H9 (cell line): ENCODE data around the gene CACNA2D3. TPM values are rescaled to one million over a fixed set of nuclear protein-coding genes. Genes with fewer than 3 reads are reported as not detected.
A peak's percentile ranks its signal among the peaks of the same experiment; 100 is the strongest.

Experiments
- DNase-seq: peaks from one replicate; pipeline ENCODE4 v3.0.0-alpha.2; 2017
- H2AFZ ChIP-seq: one replicate; pipeline ENCODE4 v1.6.1; 2013; ENCODE audit warnings: mild to moderate bottlenecking, low read length, control low read depth, moderate library complexity
- H2AK5ac ChIP-seq: 2 replicates; pipeline ENCODE4 v1.6.1; 2013; ENCODE audit warnings: low read length, control low read depth, mixed read lengths; ENCODE audit not compliant: insufficient read length
- H2BK120ac ChIP-seq: one replicate; pipeline ENCODE4 v1.6.1; 2013; ENCODE audit warnings: low read depth, mild to moderate bottlenecking, low read length, control low read depth, inconsistent platforms; ENCODE audit not compliant: poor library complexity, severe bottlenecking
- H2BK12ac ChIP-seq: 2 replicates; pipeline ENCODE4 v1.6.1; 2013; ENCODE audit warnings: low read length, control low read depth, mixed read lengths, low read depth; ENCODE audit not compliant: insufficient read length
- H2BK15ac ChIP-seq: 2 replicates; pipeline ENCODE4 v1.6.1; 2013; ENCODE audit warnings: low read depth, low read length, control low read depth
- H2BK20ac ChIP-seq: one replicate; pipeline ENCODE4 v1.6.1; 2013; ENCODE audit warnings: low read depth, mild to moderate bottlenecking, low read length, control low read depth, inconsistent platforms; ENCODE audit not compliant: poor library complexity, severe bottlenecking
- H2BK5ac ChIP-seq: 2 replicates; pipeline ENCODE4 v1.6.1; 2013; ENCODE audit warnings: low read length, control low read depth, mixed read lengths; ENCODE audit not compliant: insufficient read length
- H3K14ac ChIP-seq: 2 replicates; pipeline ENCODE4 v1.6.1; 2013; ENCODE audit warnings: low read length, control low read depth; ENCODE audit not compliant: insufficient read depth
- H3K18ac ChIP-seq: 2 replicates; pipeline ENCODE4 v1.6.1; 2013; ENCODE audit warnings: low read depth, mild to moderate bottlenecking, mixed read lengths, low read length, control low read depth; ENCODE audit not compliant: insufficient read length
- H3K23ac ChIP-seq: 2 replicates; pipeline ENCODE4 v1.6.1; 2013; ENCODE audit warnings: low read length, control low read depth, mixed read lengths, low read depth; ENCODE audit not compliant: insufficient read length
- H3K23me2 ChIP-seq: 2 replicates; pipeline ENCODE4 v1.6.1; 2013; ENCODE audit warnings: low read depth, mild to moderate bottlenecking, mixed read lengths, low read length, control low read depth; ENCODE audit not compliant: insufficient read length, poor library complexity, severe bottlenecking
- H3K27ac ChIP-seq: 2 replicates; pipeline ENCODE4 v1.5.1; 2013; ENCODE audit warnings: low read length, control low read depth, mixed read lengths, low read depth; ENCODE audit not compliant: insufficient read length
- H3K27me3 ChIP-seq: 2 replicates; pipeline ENCODE4 v1.6.1; 2013; ENCODE audit warnings: low read length, control low read depth, inconsistent platforms; ENCODE audit not compliant: insufficient read depth
- H3K4ac ChIP-seq: 2 replicates; pipeline ENCODE4 v1.6.1; 2013; ENCODE audit warnings: low read depth, mild to moderate bottlenecking, control low read depth, inconsistent platforms, low read length, moderate library complexity
- H3K4me1 ChIP-seq: 2 replicates; pipeline ENCODE4 v1.6.1; 2013; ENCODE audit warnings: low read length, control low read depth, inconsistent platforms; ENCODE audit not compliant: insufficient read depth
- H3K4me2 ChIP-seq: 2 replicates; pipeline ENCODE4 v1.6.1; 2013; ENCODE audit warnings: low read length, control low read depth, mixed read lengths; ENCODE audit not compliant: insufficient read length, insufficient read depth
- H3K56ac ChIP-seq: 2 replicates; pipeline ENCODE4 v1.6.1; 2013; ENCODE audit warnings: low read depth, mild to moderate bottlenecking, mixed read lengths, low read length, control low read depth; ENCODE audit not compliant: insufficient read length
- H3K79me1 ChIP-seq: 2 replicates; pipeline ENCODE4 v1.6.1; 2013; ENCODE audit warnings: low read depth, mild to moderate bottlenecking, moderate library complexity, low read length, control low read depth, inconsistent platforms; ENCODE audit not compliant: insufficient read depth, poor library complexity, severe bottlenecking
- H3K79me2 ChIP-seq: 2 replicates; pipeline ENCODE4 v1.6.1; 2013; ENCODE audit warnings: low read length, control low read depth, inconsistent platforms; ENCODE audit not compliant: insufficient read depth
- H3K9ac ChIP-seq: 2 replicates; pipeline ENCODE4 v1.6.1; 2013; ENCODE audit warnings: low read length, control low read depth, mixed read lengths; ENCODE audit not compliant: insufficient read length; ENCODE audit errors: extremely low read depth
- H3K9me3 ChIP-seq: one replicate; pipeline ENCODE4 v1.6.1; 2013; ENCODE audit warnings: low read depth, low read length, inconsistent platforms; ENCODE audit not compliant: control insufficient read depth
- H3T11ph ChIP-seq: one replicate; pipeline ENCODE4 v1.6.1; 2013; ENCODE audit warnings: mild to moderate bottlenecking, low read length, control low read depth, inconsistent platforms
- H4K20me1 ChIP-seq: one replicate; pipeline ENCODE4 v1.6.1; 2013; ENCODE audit not compliant: control insufficient read depth, insufficient read length, insufficient read depth
- H4K5ac ChIP-seq: 2 replicates; pipeline ENCODE4 v1.6.1; 2013; ENCODE audit warnings: low read depth, mild to moderate bottlenecking, mixed read lengths, low read length, control low read depth; ENCODE audit not compliant: insufficient read length
- H4K8ac ChIP-seq: replicated peaks from 2 replicates; pipeline ENCODE4 v1.6.1; 2013; ENCODE audit warnings: low read length, control low read depth, mixed read lengths, low read depth; ENCODE audit not compliant: insufficient read length
- H4K91ac ChIP-seq: 2 replicates; pipeline ENCODE4 v1.6.1; 2013; ENCODE audit warnings: low read depth, mild to moderate bottlenecking, moderate library complexity, mixed read lengths, low read length, control low read depth; ENCODE audit not compliant: insufficient read length
- H3K27ac Mint-ChIP-seq, 3 experiments: 2 replicates in 2 of 3; 3 replicates in 1 of 3; pipeline ENCODE4 v1.8.0; 2020 to 2021; ENCODE audit warnings: mixed read lengths in 3 of 3, mild to moderate bottlenecking in 1 of 3, moderate library complexity in 1 of 3
- H3K27me3 Mint-ChIP-seq: 2 replicates; pipeline ENCODE4 v1.8.0; 2021; ENCODE audit warnings: low read depth, mild to moderate bottlenecking, moderate library complexity, mixed read lengths
- H3K36me3 Mint-ChIP-seq, 3 experiments: 2 replicates in 2 of 3; 3 replicates in 1 of 3; pipeline ENCODE4 v1.8.0; 2020 to 2021; ENCODE audit warnings: low read depth in 3 of 3, mixed read lengths in 3 of 3; ENCODE audit not compliant: insufficient read depth in 1 of 3
- H3K4me1 Mint-ChIP-seq, 2 experiments: 2 replicates each; pipeline ENCODE4 v1.8.0; 2020; ENCODE audit warnings: mixed read lengths in 2 of 2
- H3K4me3 Mint-ChIP-seq, 2 experiments: 2 replicates in 1 of 2; 3 replicates in 1 of 2; pipeline ENCODE4 v1.8.0; 2020 to 2021; ENCODE audit warnings: mild to moderate bottlenecking in 2 of 2, mixed read lengths in 2 of 2, moderate library complexity in 1 of 2
- H3K9me3 Mint-ChIP-seq, 2 experiments: 2 replicates in 1 of 2; 3 replicates in 1 of 2; pipeline ENCODE4 v1.8.0; 2020; ENCODE audit warnings: mild to moderate bottlenecking in 2 of 2, mixed read lengths in 2 of 2, moderate library complexity in 1 of 2
- WGBS: extraction: QIAGEN DNeasy Blood & Tissue Kit; methylation state at CpG from one replicate; pipeline ENCODE4 v1.1.7; 2013; ENCODE audit warnings: missing lambda C conversion rate, low lambda C conversion rate, mixed read lengths; ENCODE audit not compliant: insufficient read length; ENCODE audit errors: extremely low coverage; 5-methylcytosine and 5-hydroxymethylcytosine counted together
- total RNA-seq: library from RNA; stranded (reverse); gene quantifications from 2 replicates; pipeline ENCODE4 v1.2.1, GENCODE V29; 2021
- TF ChIP-seq, protein P1 (sequence below): fragments of 200-600 bp; sonication (generic); conservative IDR thresholded peaks from 3 replicates; pipeline ENCODE4 v1.8.0; 2021; ENCODE audit warnings: antibody characterized with exemption, mild to moderate bottlenecking

CACNA2D3 gene
- total RNA-seq, 1 experiment from 2014 or later = 3.2 TPM

DNA sequence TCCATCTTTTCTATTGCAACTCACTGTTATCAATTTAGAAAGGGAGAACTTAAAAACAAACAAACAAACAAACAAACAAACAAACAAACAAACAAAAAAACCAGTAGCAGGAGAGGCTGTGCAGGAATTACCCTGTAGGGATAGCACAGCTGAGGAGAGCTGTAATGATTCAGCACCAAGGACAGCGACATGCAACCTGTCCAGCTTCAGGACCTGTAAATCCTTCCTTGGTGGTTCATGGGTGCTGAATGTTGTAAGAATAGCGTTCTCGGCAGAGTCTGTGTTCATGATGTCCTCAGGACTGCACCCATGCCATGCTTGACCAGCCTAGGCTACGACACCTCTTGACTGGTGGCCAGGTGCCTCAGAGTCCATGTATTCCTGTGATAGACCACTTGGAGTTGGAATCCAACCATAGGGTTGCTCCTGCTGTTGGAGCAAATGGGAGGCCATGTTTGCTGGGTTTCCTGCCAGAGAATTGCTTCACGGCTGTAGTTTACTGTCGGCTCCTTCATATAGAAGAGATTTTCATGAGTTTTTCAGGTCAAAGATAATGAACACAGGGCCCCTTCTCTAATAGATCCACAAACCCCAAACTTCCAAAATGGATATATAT lies 65.9 kb downstream of the CACNA2D3 start:
- no peaks in the 10 kb centered on the region for H3K79me1 ChIP-seq
- no peaks in the 10 kb centered on the region for H3K36me3 Mint-ChIP-seq
- H4K5ac ChIP-seq = no peak overlapping the region
- H3K27me3 Mint-ChIP-seq = peaks cover 1% of the 10 kb centered on the region; the same call in 1 of the 2 replicates
- no peaks in the 10 kb centered on the region for H3K27me3 ChIP-seq
- peak; percentile 73 for DNase-seq
- no peak overlapping the region for H3K23ac ChIP-seq
- H3K14ac ChIP-seq = no peak overlapping the region
- no peaks in the 10 kb centered on the region for H3K9me3 ChIP-seq
- H3K4me3 Mint-ChIP-seq = no peak overlapping the region
- no peak overlapping the region for H3K4ac ChIP-seq
- H4K91ac ChIP-seq = no peak overlapping the region
- H3K27ac Mint-ChIP-seq = no peak overlapping the region
- H2BK120ac ChIP-seq = no peak overlapping the region
- no peak overlapping the region for H3K4me2 ChIP-seq
- H4K20me1 ChIP-seq = no peaks in the 10 kb centered on the region
- H3T11ph ChIP-seq = no peak overlapping the region
- H3K27ac ChIP-seq = no peak overlapping the region
- H3K23me2 ChIP-seq = no peaks in the 10 kb centered on the region
- no peak overlapping the region for H4K8ac ChIP-seq
- H3K56ac ChIP-seq = no peak overlapping the region
- TF ChIP-seq, protein P1, sequence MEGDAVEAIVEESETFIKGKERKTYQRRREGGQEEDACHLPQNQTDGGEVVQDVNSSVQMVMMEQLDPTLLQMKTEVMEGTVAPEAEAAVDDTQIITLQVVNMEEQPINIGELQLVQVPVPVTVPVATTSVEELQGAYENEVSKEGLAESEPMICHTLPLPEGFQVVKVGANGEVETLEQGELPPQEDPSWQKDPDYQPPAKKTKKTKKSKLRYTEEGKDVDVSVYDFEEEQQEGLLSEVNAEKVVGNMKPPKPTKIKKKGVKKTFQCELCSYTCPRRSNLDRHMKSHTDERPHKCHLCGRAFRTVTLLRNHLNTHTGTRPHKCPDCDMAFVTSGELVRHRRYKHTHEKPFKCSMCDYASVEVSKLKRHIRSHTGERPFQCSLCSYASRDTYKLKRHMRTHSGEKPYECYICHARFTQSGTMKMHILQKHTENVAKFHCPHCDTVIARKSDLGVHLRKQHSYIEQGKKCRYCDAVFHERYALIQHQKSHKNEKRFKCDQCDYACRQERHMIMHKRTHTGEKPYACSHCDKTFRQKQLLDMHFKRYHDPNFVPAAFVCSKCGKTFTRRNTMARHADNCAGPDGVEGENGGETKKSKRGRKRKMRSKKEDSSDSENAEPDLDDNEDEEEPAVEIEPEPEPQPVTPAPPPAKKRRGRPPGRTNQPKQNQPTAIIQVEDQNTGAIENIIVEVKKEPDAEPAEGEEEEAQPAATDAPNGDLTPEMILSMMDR = no peak
- H3K79me2 ChIP-seq = no peaks in the 10 kb centered on the region
- H3K18ac ChIP-seq = no peak overlapping the region
- peaks cover 21 to 29% of the 10 kb centered on the region in 2 experiments for H3K4me1 Mint-ChIP-seq
- no peak overlapping the region for H2BK12ac ChIP-seq
- no peak overlapping the region for H2BK5ac ChIP-seq
- no peak overlapping the region for H3K9ac ChIP-seq
- no peaks in the 10 kb centered on the region for H3K9me3 Mint-ChIP-seq
- H2BK15ac ChIP-seq = no peak overlapping the region
- WGBS = no CpG with 5 or more reads among the region's 6 CpGs
- H3K4me1 ChIP-seq = no peaks in the 10 kb centered on the region; the same call in none of the 2 replicates
- H2BK20ac ChIP-seq = no peak overlapping the region
- H2AFZ ChIP-seq = no peak overlapping the region
- H2AK5ac ChIP-seq = no peak overlapping the region
